GM12801 (cell line): Measurements from ENCODE around the gene SSBP4.

ENCODE experiments used
- CTCF ChIP-seq: IDR thresholded peaks from one replicate; pipeline ENCODE4 v1.5.1; 2011; ENCODE audit warnings: control low read depth; ENCODE audit not compliant: insufficient read length; ENCODE audit errors: extremely low read depth

SSBP4 gene

GRCh38 chr19:18435178-18435841, 16.1 kb downstream of the SSBP4 start:
- TF ChIP-seq CTCF = no peak

GRCh38 chr19:18435842-18436670, 16.9 kb downstream of the SSBP4 start:
- no peak for TF ChIP-seq CTCF

GRCh38 chr19:18436671-18437490, 17.7 kb downstream of the SSBP4 start:
- no peak for TF ChIP-seq CTCF

- TF ChIP-seq CTCF = no peak
Observed at GRCh38 chr19:18437491-18438330, 18.5 kb downstream of the SSBP4 start, which contains the start of gene ISYNA1. ISYNA1 (minus strand) TSS chr19:18438133; CDS start chr19:18437979, 154 bp downstream.

GRCh38 chr19:18438331-18439024, 19.3 kb downstream of the SSBP4 start:
- TF ChIP-seq CTCF = no peak

GRCh38 chr19:18439025-18439909, 20.1 kb downstream of the SSBP4 start:
- no peak for TF ChIP-seq CTCF
